Activated naive CD8-positive, alpha-beta T cell treated with anti-CD3 and anti-CD28 coated beads, Interleukin-2, amount 50 U/mL, for 16 hours (primary cell): Measurements from ENCODE around the gene RAB22A.

Experiments used
- DNase-seq: peaks from one replicate; pipeline ENCODE4 v3.0.0-alpha.2; 2020; ENCODE audit warnings: low read depth, low spot score

Gene RAB22A

GRCh38 chr20:58309591-58310290 lies at the start of gene RAB22A:
Gene RAB22A, plus strand, starts transcription at chr20:58309715. Its CDS starts 262 bp downstream, at chr20:58309977.
- DNase-seq: peak; percentile 59

- no peak for DNase-seq
These were observed 49.5 kb upstream of the RAB22A start for GRCh38 chr20:58260006-58260405.

- DNase-seq: no peak
These were observed 47.9 kb upstream of the RAB22A start for GRCh38 chr20:58261660-58262059.

GRCh38 chr20:58264271-58264670 lies 45.2 kb upstream of the RAB22A start:
- DNase-seq: no peak

GRCh38 chr20:58267389-58268215 lies 41.9 kb upstream of the RAB22A start:
- no peak for DNase-seq

- DNase-seq: no peak
These were observed 41.1 kb upstream of the RAB22A start for GRCh38 chr20:58268421-58268821.

GRCh38 chr20:58268936-58269619 lies 40.4 kb upstream of the RAB22A start:
- DNase-seq: no peak

GRCh38 chr20:58271606-58272351 lies 37.7 kb upstream of the RAB22A start:
- DNase-seq: no peak

- no peak for DNase-seq
These were observed 35.1 kb upstream of the RAB22A start for GRCh38 chr20:58274384-58274783.

GRCh38 chr20:58277107-58277506 lies 32.4 kb upstream of the RAB22A start:
- no peak for DNase-seq

GRCh38 chr20:58277578-58278472 lies 31.7 kb upstream of the RAB22A start:
- DNase-seq: no peak

GRCh38 chr20:58286729-58287128 lies 22.8 kb upstream of the RAB22A start:
- DNase-seq: no peak

- DNase-seq: no peak
These were observed 21.9 kb upstream of the RAB22A start for GRCh38 chr20:58287638-58288037.

GRCh38 chr20:58289143-58289542 lies 20.4 kb upstream of the RAB22A start:
- DNase-seq: no peak

- DNase-seq: no peak
These were observed 16.1 kb upstream of the RAB22A start for GRCh38 chr20:58293453-58293852.

- no peak for DNase-seq
These were observed 14.7 kb upstream of the RAB22A start for GRCh38 chr20:58294497-58295455.

- DNase-seq: no peak
These were observed 13.3 kb upstream of the RAB22A start for GRCh38 chr20:58296051-58296837.

GRCh38 chr20:58297394-58297793 lies 12.1 kb upstream of the RAB22A start:
- DNase-seq: no peak

GRCh38 chr20:58300321-58300720 lies 9.2 kb upstream of the RAB22A start:
- no peak for DNase-seq
